Activated CD8-positive, alpha-beta T cell treated with anti-CD3 and anti-CD28 coated beads for 36 hours (primary cell): ENCODE measurements around the gene ERC2. TPM values are rescaled to one million over a fixed set of nuclear protein-coding genes. Genes with fewer than 3 reads are reported as not detected.

Experiments
- ATAC-seq: fragments of 200-7000 bp; cut with Tn5 transposase; one replicate; pipeline ENCODE4 v1.10.0; 2021; ENCODE audit warnings: mild to moderate bottlenecking, moderate library complexity
- CTCF ChIA-PET: fragments of 350-600 bp; sonication (Branson Sonifier 250); formaldehyde crosslinking; loops from one replicate; lab custom pipeline; 2021; ENCODE audit warnings: antibody characterized with exemption; lab: Charles Lee
- POLR2A ChIA-PET: fragments of 350-600 bp; sonication (Branson Sonifier 250); formaldehyde crosslinking; loops from one replicate; lab custom pipeline; 2021; ENCODE audit warnings: antibody characterized with exemption; lab: Charles Lee
- DNase-seq: peaks from one replicate; pipeline ENCODE4 v3.0.0-alpha.2; 2020
- H3K27ac Mint-ChIP-seq: one replicate; pipeline ENCODE4 v1.8.0; 2021; ENCODE audit warnings: mild to moderate bottlenecking, mixed read lengths
- H3K27me3 Mint-ChIP-seq: one replicate; pipeline ENCODE4 v1.8.0; 2021; ENCODE audit warnings: mixed read lengths
- H3K36me3 Mint-ChIP-seq: one replicate; pipeline ENCODE4 v1.8.0; 2021; ENCODE audit warnings: low read depth, mixed read lengths
- H3K4me1 Mint-ChIP-seq: one replicate; pipeline ENCODE4 v1.8.0; 2021; ENCODE audit warnings: low read depth, mixed read lengths
- H3K4me3 Mint-ChIP-seq: one replicate; pipeline ENCODE4 v1.8.0; 2021; ENCODE audit warnings: mild to moderate bottlenecking, moderate library complexity, mixed read lengths
- H3K9me3 Mint-ChIP-seq: one replicate; pipeline ENCODE4 v1.8.0; 2021; ENCODE audit warnings: mixed read lengths
- CTCF ChIP-seq: fragments of 200-600 bp; IDR thresholded peaks from one replicate; pipeline ENCODE4 v1.8.0; 2022; ENCODE audit warnings: antibody characterized with exemption, mild to moderate bottlenecking
- intact Hi-C: fragments of 100-400 bp; cut with micrococcal nuclease; formaldehyde crosslinking; loops from one replicate; pipeline ENCODE4 v1.10.0; 2022
- total RNA-seq, 2 experiments: library from RNA; stranded (reverse); gene quantifications; one replicate each; pipeline ENCODE4 v1.2.3, GENCODE V29; 2021

The ERC2 gene
- total RNA-seq, 2 experiments from 2014 or later = 0.18 to 0.52 TPM

GRCh38 chr3:55724821-55725220, 743.4 kb downstream of the ERC2 start:
- ChIA-PET POLR2A (no interaction called here), CTCF (no interaction called here)
- TF ChIP-seq CTCF = no peak
- Mint-ChIP-seq H3K27me3 (peaks cover 6% of the 10 kb centered on the region), H3K4me1 (no peaks in the 10 kb centered on the region), H3K27ac (no peak overlapping the region), H3K9me3 (no peaks in the 10 kb centered on the region), H3K36me3 (no peaks in the 10 kb centered on the region), H3K4me3 (no peak overlapping the region)
- no peak for DNase-seq
- intact Hi-C loops = no loop called here
- ATAC-seq = no peak

GRCh38 chr3:55724407-55724784, 743.9 kb downstream of the ERC2 start:
- no peak overlapping the region for H3K27ac Mint-ChIP-seq
- H3K36me3 Mint-ChIP-seq = no peaks in the 10 kb centered on the region
- H3K4me3 Mint-ChIP-seq = no peak overlapping the region
- peaks cover 6% of the 10 kb centered on the region for H3K27me3 Mint-ChIP-seq
- DNase-seq (no peak), ATAC-seq (no peak)
- no peak for TF ChIP-seq CTCF
- H3K4me1 Mint-ChIP-seq = no peaks in the 10 kb centered on the region
- intact Hi-C loops = no loop called here
- POLR2A ChIA-PET = no interaction called here
- CTCF ChIA-PET = no interaction called here
- no peaks in the 10 kb centered on the region for H3K9me3 Mint-ChIP-seq

- intact Hi-C loops = no loop called here
- no peak for ATAC-seq
- H3K4me1 Mint-ChIP-seq = no peaks in the 10 kb centered on the region
Measured at GRCh38 chr3:55723653-55724406, 744.4 kb downstream of the ERC2 start.

GRCh38 chr3:55721716-55722484, 746.4 kb downstream of the ERC2 start:
- Mint-ChIP-seq H3K4me3 (no peak overlapping the region), H3K27ac (no peak overlapping the region), H3K27me3 (peaks cover 6% of the 10 kb centered on the region), H3K36me3 (no peaks in the 10 kb centered on the region), H3K9me3 (no peaks in the 10 kb centered on the region), H3K4me1 (no peaks in the 10 kb centered on the region)
- CTCF ChIA-PET = interaction anchor here (0.7 to 1.4 kb wide), 2 partner anchors 236 to 286 kb away, joined by 3 read pairs; no protein-coding TSS in a partner anchor
- no peak for TF ChIP-seq CTCF
- ATAC-seq (no peak), DNase-seq (peak; percentile 5)
- intact Hi-C loops = no loop called here
- POLR2A ChIA-PET = no interaction called here

More at GRCh38 chr3:55723653-55724406, 744.4 kb downstream of the ERC2 start:
- ChIA-PET CTCF (no interaction called here), POLR2A (no interaction called here)
- no peak for TF ChIP-seq CTCF
- H3K9me3 Mint-ChIP-seq = no peaks in the 10 kb centered on the region
- no peak overlapping the region for H3K4me3 Mint-ChIP-seq
- no peaks in the 10 kb centered on the region for H3K36me3 Mint-ChIP-seq
- no peak for DNase-seq
- H3K27ac Mint-ChIP-seq = no peak overlapping the region
- H3K27me3 Mint-ChIP-seq = peaks cover 6% of the 10 kb centered on the region

GRCh38 chr3:55720614-55721013, 747.7 kb downstream of the ERC2 start:
- ChIA-PET POLR2A (no interaction called here), CTCF (interaction anchor here (1.4 kb wide), 1 partner anchor 285 kb away, joined by 3 read pairs; no protein-coding TSS in a partner anchor)
- Mint-ChIP-seq H3K36me3 (no peaks in the 10 kb centered on the region), H3K27me3 (peaks cover 6% of the 10 kb centered on the region), H3K4me1 (no peaks in the 10 kb centered on the region), H3K9me3 (no peaks in the 10 kb centered on the region), H3K4me3 (no peak overlapping the region), H3K27ac (no peak overlapping the region)
- intact Hi-C loops = no loop called here
- no peak for TF ChIP-seq CTCF
- DNase-seq = no peak
- no peak for ATAC-seq
